OCI-LY3 (cell line): ENCODE measurements around the gene CSRNP3.

Experiments used
- H2AFZ ChIP-seq: fragments of 200-600, 300-600 bp; shearing (Covaris generic); 2 replicates; pipeline ENCODE4 v1.6.0; 2014; ENCODE audit warnings: antibody characterized with exemption, low read depth, low read length
- H3K27ac ChIP-seq: fragments of 200-600, 300-600 bp; sonication (generic); 2 replicates; pipeline ENCODE4 v1.5.1; 2014; ENCODE audit warnings: mild to moderate bottlenecking, low read length, moderate library complexity, mixed read lengths
- H3K27me3 ChIP-seq: fragments of 200-600, 300-600 bp; sonication (generic); 2 replicates; pipeline ENCODE4 v1.6.1; 2014; ENCODE audit warnings: low read depth, low read length, mixed read lengths
- H3K36me3 ChIP-seq: fragments of 200-600, 300-600 bp; sonication (generic); replicated peaks from 2 replicates; pipeline ENCODE3; 2014; ENCODE audit warnings: low read depth, low read length, mixed read lengths
- H3K4me1 ChIP-seq: fragments of 300-600, 200-600 bp; sonication (generic); 2 replicates; pipeline ENCODE4 v1.6.1; 2014; ENCODE audit warnings: low read length, mixed read lengths
- H3K4me2 ChIP-seq: fragments of 200-600, 300-600 bp; sonication (generic); 2 replicates; pipeline ENCODE4 v1.6.1; 2014; ENCODE audit warnings: low read length, mixed read lengths
- H3K4me3 ChIP-seq: fragments of 300-600, 200-600 bp; sonication (generic); 2 replicates; pipeline ENCODE4 v1.5.1; 2014; ENCODE audit warnings: antibody characterized with exemption, mild to moderate bottlenecking, low read length, moderate library complexity
- H3K79me2 ChIP-seq: fragments of 300-600, 200-600 bp; shearing (Covaris generic); 2 replicates; pipeline ENCODE4 v1.6.1; 2014; ENCODE audit warnings: mild to moderate bottlenecking, low read length, mixed read lengths
- H3K9ac ChIP-seq: fragments of 300-600, 200-600 bp; shearing (Covaris generic); 2 replicates; pipeline ENCODE4 v1.6.0; 2014; ENCODE audit warnings: mild to moderate bottlenecking, low read length, moderate library complexity
- H3K9me3 ChIP-seq: fragments of 200-600, 300-600 bp; shearing (Covaris generic); 2 replicates; pipeline ENCODE4 v1.6.1; 2014; ENCODE audit warnings: low read length, mixed read lengths; ENCODE audit not compliant: insufficient read depth
- H4K20me1 ChIP-seq: fragments of 200-600, 300-600 bp; sonication (generic); 2 replicates; pipeline ENCODE4 v1.6.1; 2016; ENCODE audit warnings: low read length, mixed read lengths; ENCODE audit not compliant: insufficient read depth
- CTCF ChIP-seq: fragments of 200-600, 300-600 bp; sonication (generic); IDR thresholded peaks from 2 replicates; pipeline ENCODE4 v1.5.1; 2014; ENCODE audit warnings: antibody characterized with exemption, low read length, low read depth
- EZH2phosphoT487 ChIP-seq: fragments of 200-600 bp; shearing (Covaris generic); IDR thresholded peaks from 2 replicates; pipeline ENCODE4 v1.6.1; 2018; ENCODE audit warnings: antibody characterized with exemption, mixed run types, low read depth

The CSRNP3 gene

GRCh38 chr2:165443511-165443910 lies 26.0 kb upstream of the CSRNP3 start:
- no peaks in the 10 kb centered on the region for H4K20me1 ChIP-seq
- no peaks in the 10 kb centered on the region for H3K79me2 ChIP-seq
- no peaks in the 10 kb centered on the region for H3K27me3 ChIP-seq
- no peak for TF ChIP-seq EZH2phosphoT487
- no peak for TF ChIP-seq CTCF
- no peak overlapping the region for H3K27ac ChIP-seq
- H3K9me3 ChIP-seq = no peaks in the 10 kb centered on the region
- H3K9ac ChIP-seq = no peak overlapping the region
- no peak overlapping the region for H3K4me3 ChIP-seq
- no peaks in the 10 kb centered on the region for H3K4me1 ChIP-seq
- no peak overlapping the region for H2AFZ ChIP-seq
- no peak overlapping the region for H3K4me2 ChIP-seq
- H3K36me3 ChIP-seq = no peaks in the 10 kb centered on the region

GRCh38 chr2:165448406-165448805 lies 21.1 kb upstream of the CSRNP3 start:
- Histone ChIP-seq H3K4me2 (no peak overlapping the region), H3K27ac (no peak overlapping the region), H3K27me3 (no peaks in the 10 kb centered on the region), H3K9me3 (no peaks in the 10 kb centered on the region), H3K36me3 (no peaks in the 10 kb centered on the region), H3K9ac (no peak overlapping the region), H4K20me1 (no peaks in the 10 kb centered on the region), H3K4me3 (no peak overlapping the region), H3K4me1 (no peaks in the 10 kb centered on the region), H2AFZ (no peak overlapping the region), H3K79me2 (no peaks in the 10 kb centered on the region)
- no peak for TF ChIP-seq CTCF

- Histone ChIP-seq H3K4me3 (no peak overlapping the region), H3K4me2 (no peak overlapping the region), H3K9ac (no peak overlapping the region), H3K4me1 (no peaks in the 10 kb centered on the region), H2AFZ (no peak overlapping the region), H3K79me2 (no peaks in the 10 kb centered on the region), H3K36me3 (no peaks in the 10 kb centered on the region), H3K9me3 (no peaks in the 10 kb centered on the region), H4K20me1 (no peaks in the 10 kb centered on the region), H3K27me3 (no peaks in the 10 kb centered on the region), H3K27ac (no peak overlapping the region)
- TF ChIP-seq EZH2phosphoT487 (no peak), CTCF (0 out of 2 replicates have a peak, but pooled peaks have one; percentile 10)
Observed at GRCh38 chr2:165450156-165450555, 19.3 kb upstream of the CSRNP3 start.

GRCh38 chr2:165452327-165452726 lies 17.2 kb upstream of the CSRNP3 start:
- H2AFZ ChIP-seq = no peak overlapping the region
- no peak overlapping the region for H3K4me2 ChIP-seq
- no peaks in the 10 kb centered on the region for H3K27me3 ChIP-seq
- H4K20me1 ChIP-seq = no peaks in the 10 kb centered on the region
- H3K79me2 ChIP-seq = no peaks in the 10 kb centered on the region
- H3K36me3 ChIP-seq = no peaks in the 10 kb centered on the region
- no peaks in the 10 kb centered on the region for H3K4me1 ChIP-seq
- no peak overlapping the region for H3K9ac ChIP-seq
- TF ChIP-seq CTCF = no peak
- TF ChIP-seq EZH2phosphoT487 = no peak
- H3K4me3 ChIP-seq = no peak overlapping the region
- H3K9me3 ChIP-seq = no peaks in the 10 kb centered on the region
- H3K27ac ChIP-seq = no peak overlapping the region
